ENCODE data around the gene MUC4.

MUC4 gene

DNA sequence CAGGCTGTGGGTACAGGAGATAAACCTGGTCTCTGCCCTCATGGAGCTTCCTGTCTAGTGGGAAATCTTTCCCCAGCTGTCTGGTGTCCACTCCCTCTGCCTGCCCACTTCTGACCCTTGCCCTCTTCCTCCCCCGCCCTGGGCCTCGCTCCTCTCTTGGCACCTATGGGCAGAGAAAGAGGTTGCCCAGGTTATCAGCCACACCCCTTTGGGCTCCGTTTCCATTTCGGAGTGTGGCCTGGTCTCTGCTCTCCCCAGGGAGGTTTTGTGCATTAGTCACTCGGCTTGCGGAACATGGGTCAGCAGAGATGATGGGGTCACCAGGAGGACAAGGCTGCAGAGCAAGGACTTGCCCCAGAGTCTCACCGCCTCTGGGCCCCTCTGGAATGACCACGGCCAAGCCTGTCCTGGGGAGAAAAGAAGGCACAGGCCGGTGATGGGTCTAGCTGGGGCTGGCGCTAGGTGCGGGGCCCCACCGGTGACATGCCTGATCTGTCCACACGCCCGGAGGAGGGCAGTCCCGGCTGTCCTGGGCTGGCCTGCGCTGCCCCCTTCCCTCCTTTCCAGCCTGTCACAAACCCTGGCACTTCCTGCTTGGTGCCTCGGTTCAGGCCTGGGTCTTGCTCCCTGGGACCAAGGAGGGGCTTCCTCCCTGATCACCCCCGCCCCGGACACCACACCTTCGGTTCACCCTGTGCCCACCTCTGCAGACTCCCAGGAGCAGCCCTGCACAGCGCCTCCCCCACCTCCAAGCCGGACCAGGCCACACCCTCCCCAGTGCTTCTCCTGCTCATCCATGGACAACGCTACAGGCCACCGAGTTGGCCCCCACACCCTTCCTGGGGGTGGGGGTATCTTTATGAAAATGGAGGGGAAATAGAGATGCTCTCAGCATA lies 35.6 kb upstream of the MUC4 start:
- no peak overlapping the region for H3K4me3 ChIP-seq (replicated peaks in 1 of 2; ENCODE audit: low read depth in 2 of 2, low read length in 2 of 2)
- no peak for TF ChIP-seq CTCF (IDR thresholded peaks at IDR 0.05; ENCODE audit: low read depth, low read length)
- peak; percentile 60 to 67 for DNase-seq (ENCODE audit: low read depth in 2 of 2)

DNA sequence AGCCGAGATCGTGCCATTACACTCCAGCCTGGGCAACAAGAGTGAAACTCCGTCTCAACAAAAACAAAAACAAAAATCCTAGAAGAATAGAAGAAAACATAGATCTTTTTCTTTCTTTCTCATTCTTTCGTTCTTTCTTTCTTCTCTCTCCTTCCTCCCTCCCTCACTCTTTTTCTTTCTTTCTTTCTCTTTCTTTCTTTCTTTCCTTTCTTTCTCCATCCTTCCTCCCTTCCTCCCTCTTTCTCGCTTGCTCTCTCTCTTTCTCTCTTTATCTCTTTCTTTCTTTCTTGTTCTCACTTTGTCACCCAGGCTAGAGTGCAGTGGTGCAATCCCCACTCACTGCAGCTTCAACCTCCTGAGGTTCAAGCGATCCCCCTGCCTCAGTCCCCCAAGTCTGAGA lies 33.8 kb upstream of the MUC4 start:
- TF ChIP-seq CTCF (IDR thresholded peaks at IDR 0.05; ENCODE audit: low read depth, low read length): no peak
- H3K4me3 ChIP-seq (replicated peaks in 1 of 2; ENCODE audit: low read depth in 2 of 2, low read length in 2 of 2): no peak overlapping the region
- no peak for DNase-seq (ENCODE audit: low read depth in 2 of 2)

DNA sequence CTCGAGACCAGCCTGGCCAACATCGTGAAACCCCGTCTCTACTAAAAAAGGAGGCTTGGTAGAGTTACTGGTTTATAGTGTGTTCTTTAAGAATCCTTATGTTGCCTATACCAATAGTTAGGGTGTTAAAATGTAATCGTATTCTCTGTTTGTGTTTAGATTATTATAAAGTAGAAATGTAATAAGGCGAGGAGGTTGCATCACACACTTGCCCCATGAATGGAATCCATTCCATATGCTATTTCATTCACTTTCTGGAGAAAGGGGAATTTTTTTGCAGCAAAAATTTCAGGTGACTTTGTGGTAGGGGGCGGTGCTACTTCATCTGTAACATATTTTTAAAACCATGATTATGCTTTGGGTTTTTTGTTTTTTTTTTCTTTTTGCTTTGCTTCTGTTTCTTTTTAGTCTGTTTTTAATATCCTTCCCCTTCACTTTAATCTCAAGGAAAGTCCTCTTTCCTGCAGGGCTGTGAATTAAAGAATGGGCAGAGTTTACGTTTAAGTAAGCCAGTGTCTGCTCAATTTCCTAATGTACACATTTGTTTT lies 33.0 kb upstream of the MUC4 start:
- DNase-seq (ENCODE audit: low read depth in 2 of 2): no peak
- TF ChIP-seq CTCF (IDR thresholded peaks at IDR 0.05; ENCODE audit: low read depth, low read length): no peak
- no peak overlapping the region for H3K4me3 ChIP-seq (replicated peaks in 1 of 2; ENCODE audit: low read depth in 2 of 2, low read length in 2 of 2)

DNA sequence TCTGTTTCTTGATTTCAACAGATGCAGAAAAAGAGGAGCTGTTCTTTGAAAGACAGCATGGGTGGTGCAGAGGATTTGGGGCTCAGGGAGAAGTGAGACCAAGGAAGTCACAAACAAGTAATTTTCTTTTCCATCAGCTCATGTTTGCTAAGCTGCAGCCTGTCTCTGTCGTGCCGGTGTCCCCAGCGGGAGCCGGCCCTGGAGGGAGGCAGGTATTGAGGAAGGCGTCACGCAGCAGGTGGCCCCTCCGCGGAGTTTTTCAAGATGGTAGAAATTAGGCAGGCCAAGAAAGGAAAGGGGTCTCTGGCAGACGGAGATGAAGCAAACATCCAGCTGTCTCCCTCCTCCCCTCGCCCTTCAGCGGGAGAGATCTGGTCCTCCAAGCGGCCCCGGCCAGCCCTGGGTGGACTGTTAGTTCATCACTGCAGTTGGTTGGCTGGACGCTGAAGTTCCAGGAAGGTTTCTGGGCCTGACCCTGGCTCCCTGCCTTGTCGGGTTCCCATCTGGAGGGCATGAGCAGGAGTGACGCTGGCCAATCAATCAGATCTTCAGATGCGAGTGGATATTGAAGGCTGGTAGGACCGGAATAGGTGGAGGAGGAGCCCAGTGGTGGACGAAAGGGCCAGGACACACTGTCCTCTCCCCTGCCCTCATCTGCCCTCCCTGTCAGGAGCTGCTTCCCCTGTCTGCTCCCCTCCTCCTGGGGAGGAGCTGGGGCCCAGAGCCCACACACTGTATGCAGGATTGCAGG lies 27.7 kb upstream of the MUC4 start:
- TF ChIP-seq CTCF (IDR thresholded peaks at IDR 0.05; ENCODE audit: low read depth, low read length): no peak
- DNase-seq (ENCODE audit: low read depth in 2 of 2): no peak
- no peak overlapping the region for H3K4me3 ChIP-seq (replicated peaks in 1 of 2; ENCODE audit: low read depth in 2 of 2, low read length in 2 of 2)

DNA sequence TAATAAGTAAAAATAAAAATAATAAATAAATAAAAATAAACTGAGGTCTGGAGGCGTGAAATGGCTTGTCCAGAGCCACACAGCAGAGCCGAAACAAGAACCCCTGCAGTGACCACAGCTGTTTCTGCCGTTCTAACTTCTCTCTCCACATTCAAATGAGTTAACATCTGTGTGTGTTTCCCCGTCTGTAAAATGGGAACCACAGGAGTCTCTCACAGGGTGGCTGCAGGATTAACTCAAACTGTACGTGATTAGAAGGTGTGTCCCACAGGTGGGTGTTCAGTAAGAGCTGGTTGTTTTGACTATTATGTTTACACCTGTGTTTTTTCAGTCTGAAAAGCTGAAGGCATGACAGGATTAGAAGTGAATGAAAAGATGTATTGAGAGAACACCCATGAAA lies 27.0 kb upstream of the MUC4 start:
- H3K4me3 ChIP-seq (replicated peaks in 1 of 2; ENCODE audit: low read depth in 2 of 2, low read length in 2 of 2): no peak overlapping the region
- TF ChIP-seq CTCF (IDR thresholded peaks at IDR 0.05; ENCODE audit: low read depth, low read length): no peak
- no peak for DNase-seq (ENCODE audit: low read depth in 2 of 2)

DNA sequence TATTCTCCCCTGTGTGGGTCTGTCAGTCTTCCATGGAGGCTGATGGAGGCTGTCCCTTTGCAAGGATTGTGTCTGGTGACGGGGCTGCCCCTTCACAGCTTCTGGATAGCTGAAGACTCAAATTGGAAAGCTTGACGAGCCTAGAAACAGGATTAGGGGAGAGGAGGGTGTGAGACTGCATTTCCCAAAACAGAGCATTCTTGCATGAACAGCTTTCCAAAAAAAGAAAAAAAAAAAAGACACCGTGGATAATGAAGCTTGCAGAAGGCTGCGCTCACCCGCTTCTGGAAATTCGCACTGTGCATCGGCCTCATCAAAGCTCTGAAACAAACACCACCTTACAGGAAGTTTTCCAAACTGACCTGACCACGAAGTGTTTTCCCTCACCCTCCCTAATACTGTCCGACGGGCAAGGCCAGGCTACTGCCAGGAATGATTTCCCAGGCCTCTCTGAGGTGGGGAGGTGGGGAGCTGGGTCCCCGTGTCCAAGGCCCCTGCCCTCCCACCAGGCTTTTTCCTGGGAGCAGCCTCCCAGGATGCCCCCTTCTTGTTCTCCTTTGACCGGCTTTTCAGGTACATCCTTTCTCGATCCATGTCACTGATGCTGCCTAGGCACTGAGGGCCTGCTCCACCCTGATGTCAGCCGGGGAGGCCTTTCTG lies 24.9 kb upstream of the MUC4 start:
- no peak for DNase-seq (ENCODE audit: low read depth in 2 of 2)
- H3K4me3 ChIP-seq (replicated peaks in 1 of 2; ENCODE audit: low read depth in 2 of 2, low read length in 2 of 2): no peak overlapping the region

More for the DNA sequence above, 24.9 kb upstream of the MUC4 start:
- no peak for TF ChIP-seq CTCF (IDR thresholded peaks at IDR 0.05; ENCODE audit: low read depth, low read length)
